ENCODE results near the gene POMZP3.
"Not testable (repeated sequence)": the region's sequence is repeated elsewhere in the genome, so short reads cannot be mapped to it uniquely, and the experiment has no call there.

Gene POMZP3

DNA sequence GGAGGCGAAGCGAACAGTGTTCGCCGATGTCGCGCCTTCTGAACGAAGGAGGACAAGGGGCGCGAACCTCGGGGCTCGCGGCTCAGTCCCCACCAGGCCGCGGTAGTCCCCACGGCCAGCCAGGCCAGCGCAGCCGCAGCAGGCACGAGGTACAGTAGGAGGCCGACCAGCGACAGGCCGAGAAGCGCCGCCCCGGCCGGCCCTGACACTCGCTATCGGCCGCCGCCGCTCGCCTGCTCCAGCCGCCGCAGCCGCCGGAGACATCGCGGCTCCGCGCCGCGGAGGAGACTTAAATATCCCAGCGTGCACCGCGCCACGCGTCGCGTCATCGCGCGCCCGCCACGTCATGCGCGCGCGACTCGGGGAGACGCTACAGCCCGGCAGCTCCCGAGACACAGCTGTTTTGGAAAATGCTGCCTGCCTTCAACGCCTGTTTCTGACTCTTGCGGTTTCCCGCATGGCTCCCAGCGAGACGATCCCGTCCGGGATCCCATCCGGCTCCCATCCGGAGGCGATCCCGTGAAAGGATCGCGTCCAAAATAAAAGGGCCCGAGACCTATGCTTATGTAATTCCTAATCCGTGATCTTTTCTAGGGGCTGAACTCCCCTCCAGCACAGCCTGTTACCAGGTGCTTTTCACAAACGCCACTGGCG, at the start of gene POMZP3:
Gene POMZP3 (minus strand): TSS at position 291 of the 654 bp plus-strand sequence. CDS start 1,215 bp downstream, outside the sequence.
- not testable (repeated sequence) for DNase-seq

DNA sequence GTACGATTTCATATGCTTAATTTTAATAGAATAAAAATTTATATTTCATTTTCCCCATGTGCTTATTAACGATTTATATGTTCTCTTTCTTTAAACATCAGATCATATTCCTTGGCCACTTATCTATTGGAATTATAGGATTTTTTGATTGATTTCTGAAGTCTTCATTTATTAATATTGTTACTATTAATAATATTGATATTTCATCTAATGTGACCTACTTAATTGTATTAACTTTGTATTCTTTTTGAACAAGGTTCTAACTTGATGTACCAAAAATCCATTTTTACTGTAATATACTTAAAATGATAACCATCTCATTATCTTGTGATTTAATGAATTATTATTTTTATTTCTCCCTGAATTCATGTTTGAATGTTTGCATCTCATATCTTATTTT, 48.7 kb upstream of the POMZP3 start:
- not testable (repeated sequence) for DNase-seq

DNA sequence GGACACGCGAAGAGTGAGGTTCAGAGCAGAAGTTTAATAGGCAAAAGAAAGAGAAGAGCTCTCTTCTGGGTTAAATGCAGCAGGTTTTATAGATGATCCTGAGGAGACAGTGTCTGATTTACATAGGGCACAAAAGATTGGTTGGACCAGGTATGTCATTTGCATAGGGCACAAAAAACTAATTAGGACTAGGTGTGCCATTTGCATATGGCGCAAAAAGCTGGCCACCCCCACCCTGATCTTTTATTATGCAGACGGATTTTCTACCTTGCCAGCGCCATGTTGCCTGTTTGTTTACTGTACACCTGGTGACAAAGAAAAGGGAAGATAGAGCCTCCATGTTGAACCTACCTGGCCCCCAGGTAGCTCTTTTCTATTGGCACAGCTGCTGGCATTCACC, 46.3 kb upstream of the POMZP3 start:
- DNase-seq, result not testable (repeated sequence)

DNA sequence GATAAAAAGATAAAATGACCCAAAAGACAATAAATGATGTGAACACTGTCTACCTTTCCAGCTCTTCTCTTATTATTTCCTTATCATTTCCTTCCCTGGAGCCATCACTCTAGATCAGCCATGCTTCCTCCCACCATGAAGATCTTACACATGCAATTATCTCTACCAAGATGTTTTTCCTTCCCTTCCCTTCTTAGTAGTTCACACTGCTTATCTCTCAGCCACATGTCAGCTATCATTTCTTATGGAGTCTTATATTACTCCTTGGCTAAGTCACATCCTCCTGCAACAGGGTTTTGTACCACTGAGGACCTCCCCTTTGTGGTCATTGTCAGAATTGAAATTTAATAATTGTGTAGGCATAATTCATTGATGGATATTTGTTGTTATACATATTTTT, 32.1 kb upstream of the POMZP3 start:
- DNase-seq, result not testable (repeated sequence)

- peak; percentile 4 for DNase-seq
These were observed 29.3 kb upstream of the POMZP3 start for GRCh38 chr7:76656425-76656824.

DNA sequence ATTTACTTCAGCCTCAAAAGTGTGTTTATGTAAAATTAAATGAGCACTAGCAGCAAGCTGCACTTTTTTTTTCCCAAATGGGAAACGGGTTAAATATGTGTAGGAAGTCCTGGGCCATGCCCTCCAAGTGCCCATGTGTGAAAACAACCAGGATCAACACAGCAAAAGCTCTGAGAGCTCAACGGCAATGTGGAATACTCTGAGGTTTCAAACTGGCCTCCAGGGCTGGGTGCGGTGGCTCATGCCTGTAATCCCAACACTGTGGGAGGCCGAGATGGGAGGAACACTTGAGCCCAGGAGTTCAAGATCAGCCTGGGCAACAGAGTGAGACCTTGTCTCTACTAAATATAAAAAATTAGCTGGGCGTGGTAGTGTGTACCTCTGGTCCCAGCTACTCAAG, 15.5 kb upstream of the POMZP3 start:
- DNase-seq, result not testable (repeated sequence)

GRCh38 chr7:76637061-76637691, 10.1 kb upstream of the POMZP3 start:
- not testable (repeated sequence) for DNase-seq

- DNase-seq, result not testable (repeated sequence)
These were observed 498 bp downstream of the POMZP3 start for GRCh38 chr7:76626581-76626980.

GRCh38 chr7:76619439-76620190, 7.5 kb downstream of the POMZP3 start:
- DNase-seq, result not testable (repeated sequence)

- not testable (repeated sequence) for DNase-seq
These were observed 13.3 kb downstream of the POMZP3 start for GRCh38 chr7:76613783-76614182.

DNA sequence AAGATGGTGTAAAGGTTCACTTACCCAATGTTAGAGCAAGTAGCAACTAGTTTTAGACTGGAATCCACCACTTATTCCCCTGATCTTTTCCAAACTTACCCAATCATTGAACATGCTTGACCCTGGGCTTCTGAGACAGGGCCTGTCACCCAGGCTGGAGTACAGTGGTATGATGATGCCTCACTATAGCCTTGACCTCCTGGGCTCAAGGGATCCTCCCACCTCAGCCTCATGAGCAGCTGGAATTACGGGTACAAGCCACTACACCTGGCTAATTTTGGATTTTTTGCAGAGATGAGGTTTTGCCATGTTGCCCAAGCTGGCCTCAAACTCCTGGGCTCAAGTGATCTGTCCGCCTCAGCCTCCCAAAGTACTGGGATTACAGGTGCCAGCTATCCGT, 14.8 kb downstream of the POMZP3 start:
- DNase-seq, result not testable (repeated sequence)

DNA sequence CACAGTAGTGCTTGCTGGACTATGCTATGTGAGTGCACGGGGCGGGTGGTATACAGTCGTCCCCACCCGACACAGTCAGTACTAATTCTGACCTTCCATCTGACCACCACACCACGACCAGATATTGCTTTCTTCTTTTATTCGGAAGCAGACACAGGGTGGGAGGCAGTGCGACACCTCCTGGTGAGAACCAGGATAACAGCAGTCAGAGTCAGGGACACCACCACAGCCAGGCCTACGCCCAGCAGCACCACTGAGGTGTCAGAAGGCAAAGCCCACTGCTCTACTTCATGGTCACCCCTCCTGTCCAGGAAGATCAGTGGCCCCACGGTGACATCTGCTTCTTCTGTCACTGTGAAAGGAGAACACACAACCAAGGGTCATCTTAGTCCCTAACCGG, 17.2 kb downstream of the POMZP3 start:
- not testable (repeated sequence) for DNase-seq

GRCh38 chr7:76608469-76608868, 18.6 kb downstream of the POMZP3 start:
- DNase-seq, result not testable (repeated sequence)

DNA sequence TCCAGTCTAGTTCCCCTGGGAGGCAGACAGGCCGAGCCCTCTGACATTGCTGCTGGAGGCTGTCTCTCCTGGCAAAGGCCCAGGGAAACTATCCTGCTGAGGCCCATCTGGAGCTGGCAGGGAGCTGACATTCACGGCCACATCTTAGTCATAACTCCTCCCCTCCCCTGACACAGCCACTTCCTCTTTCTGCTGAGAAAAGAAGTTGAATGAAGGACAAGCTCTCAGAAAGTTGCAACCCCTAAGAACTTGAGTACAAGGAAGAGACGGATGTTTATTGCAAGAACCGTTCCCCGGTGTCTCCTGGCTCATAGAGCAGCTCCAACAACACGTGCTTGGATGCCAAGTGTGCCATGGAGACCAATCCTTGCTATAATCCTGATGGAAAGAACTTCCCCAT, 21.1 kb downstream of the POMZP3 start:
- DNase-seq, result not testable (repeated sequence)

DNA sequence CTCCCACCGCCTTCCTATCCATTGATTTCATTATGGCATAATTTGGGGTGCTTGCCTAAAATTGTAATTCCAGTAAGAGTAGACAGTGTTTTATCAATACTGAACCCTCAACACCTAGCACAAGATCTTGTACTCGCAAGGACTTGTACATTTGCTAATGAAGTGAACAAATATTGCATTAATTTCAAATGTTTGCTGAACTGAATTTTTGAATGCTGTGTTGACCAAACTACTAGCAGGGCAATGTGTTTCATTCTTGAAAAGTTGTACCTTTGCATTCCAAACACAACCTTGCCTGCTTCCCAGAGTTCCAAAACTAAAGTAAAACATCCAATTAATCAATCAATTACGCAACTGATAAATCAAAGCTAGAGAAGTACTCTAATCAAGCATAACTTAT, 26.4 kb downstream of the POMZP3 start:
- DNase-seq, result not testable (repeated sequence)

DNA sequence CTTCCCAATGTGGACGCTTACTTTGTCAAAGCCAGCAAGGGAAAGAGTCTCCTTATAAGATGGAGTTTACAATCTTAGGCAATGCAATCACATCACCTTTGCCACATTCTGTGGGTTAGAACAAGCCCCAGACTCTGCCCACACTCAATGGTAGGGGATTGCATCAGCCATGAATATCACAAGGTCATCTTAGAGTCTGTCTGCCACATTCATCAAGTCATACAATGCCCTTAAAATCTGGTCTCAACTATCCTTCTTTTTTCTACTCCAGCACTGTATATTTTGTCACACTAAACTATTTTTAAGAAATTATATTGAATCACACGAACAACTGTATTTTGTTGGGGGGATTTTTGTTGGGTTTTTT, 27.0 kb downstream of the POMZP3 start:
- not testable (repeated sequence) for DNase-seq

DNA sequence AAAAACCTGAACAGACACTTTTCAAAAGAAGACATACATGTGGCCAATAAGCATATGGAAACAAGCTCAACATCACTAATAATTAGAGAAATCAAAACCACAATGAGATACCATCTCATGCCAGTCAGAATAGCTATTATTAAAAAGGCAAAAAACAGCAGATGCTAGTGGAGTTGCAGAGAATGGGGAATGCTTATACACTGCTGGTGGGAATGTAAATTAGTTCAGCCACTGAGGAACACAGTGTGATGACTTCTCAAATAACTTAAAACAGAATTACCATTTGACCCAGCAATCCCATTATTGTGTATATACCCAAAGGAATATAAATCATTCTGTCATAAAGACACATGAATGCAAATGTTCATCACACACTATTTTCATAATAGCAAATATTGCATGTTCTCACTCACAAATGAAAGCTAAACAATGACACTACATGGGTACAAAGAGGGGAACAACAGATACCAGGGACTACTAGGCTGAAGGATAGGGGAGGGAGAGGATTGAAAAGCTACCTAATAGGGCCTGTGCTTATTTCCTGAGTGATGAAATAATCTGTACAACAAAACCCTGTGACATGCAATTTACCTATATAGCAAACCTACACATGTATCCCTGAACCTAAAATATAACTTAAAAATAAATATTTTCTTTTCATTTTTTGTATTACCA, 28.4 kb downstream of the POMZP3 start:
- not testable (repeated sequence) for DNase-seq

- not testable (repeated sequence) for DNase-seq
These were observed 29.8 kb downstream of the POMZP3 start for GRCh38 chr7:76597288-76597687.

GRCh38 chr7:76592694-76593093, 34.4 kb downstream of the POMZP3 start:
- not testable (repeated sequence) for DNase-seq

DNA sequence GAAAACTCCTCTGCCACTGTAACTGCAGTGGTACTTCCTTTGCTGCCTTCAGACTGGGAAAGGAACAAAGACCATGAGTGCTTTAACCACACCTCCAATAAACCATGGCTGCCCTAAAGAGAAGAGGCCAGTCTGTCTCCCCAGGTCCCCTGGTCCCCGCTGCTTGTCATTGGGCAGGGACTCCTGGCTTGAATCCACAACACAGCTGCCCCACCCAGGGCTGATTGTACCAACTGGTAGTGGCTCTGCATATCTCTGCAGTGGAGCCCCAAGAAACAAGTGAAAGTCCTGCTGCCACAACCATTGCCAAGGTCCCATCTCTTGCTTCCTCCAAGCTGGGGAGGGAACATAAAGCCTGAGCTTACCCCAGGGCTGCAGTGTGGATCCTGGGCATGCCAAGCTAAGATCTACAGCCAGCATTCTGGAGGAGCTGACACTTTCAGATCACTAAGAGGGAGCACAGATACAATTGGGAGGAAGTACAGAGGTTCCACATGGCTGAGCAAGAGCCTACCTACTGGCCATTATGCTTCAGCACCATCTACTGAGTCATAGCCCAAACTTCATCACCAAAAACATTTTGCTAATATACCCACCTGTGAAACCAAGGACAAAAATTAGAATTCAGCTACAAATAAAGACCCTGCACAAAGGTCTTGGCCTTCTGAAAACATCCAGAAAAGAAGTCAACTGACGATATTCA, 35.3 kb downstream of the POMZP3 start:
- not testable (repeated sequence) for DNase-seq

GRCh38 chr7:76591033-76591432, 36.0 kb downstream of the POMZP3 start:
- not testable (repeated sequence) for DNase-seq

GRCh38 chr7:76588586-76588985, 38.5 kb downstream of the POMZP3 start:
- not testable (repeated sequence) for DNase-seq

Data from NCI-H524 treated with DMSO at 0.1 percent for 48 hours (cell line).